ENCODE results near the gene ACOT12.
"Not testable (repeated sequence)": the region's sequence is repeated elsewhere in the genome, so short reads cannot be mapped to it uniquely, and the experiment has no call there.

ACOT12 gene

DNA sequence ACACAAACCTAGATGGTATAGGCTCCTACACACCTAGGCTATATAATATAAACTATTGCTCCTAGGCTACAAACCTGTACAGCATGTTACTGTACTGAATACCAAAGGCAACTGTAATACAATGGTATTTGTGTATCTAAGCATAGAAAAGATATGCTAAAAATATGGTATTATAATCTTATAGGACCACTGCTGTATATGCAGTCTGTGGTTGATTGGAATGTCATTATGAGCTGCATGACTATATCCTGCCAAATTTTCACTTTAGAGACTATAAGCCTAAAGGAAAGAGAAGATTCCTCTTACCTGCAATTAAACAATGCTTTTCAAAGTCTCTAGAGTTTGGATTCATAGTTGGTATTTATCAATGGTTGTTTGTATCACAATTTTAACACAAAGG lies 24.7 kb upstream of the ACOT12 start:
- no peak for DNase-seq (ENCODE audit: extremely low spot score)
- ChIA-PET POLR2A (no interaction called here), CTCF (no interaction called here)
- TF ChIP-seq, protein P1, sequence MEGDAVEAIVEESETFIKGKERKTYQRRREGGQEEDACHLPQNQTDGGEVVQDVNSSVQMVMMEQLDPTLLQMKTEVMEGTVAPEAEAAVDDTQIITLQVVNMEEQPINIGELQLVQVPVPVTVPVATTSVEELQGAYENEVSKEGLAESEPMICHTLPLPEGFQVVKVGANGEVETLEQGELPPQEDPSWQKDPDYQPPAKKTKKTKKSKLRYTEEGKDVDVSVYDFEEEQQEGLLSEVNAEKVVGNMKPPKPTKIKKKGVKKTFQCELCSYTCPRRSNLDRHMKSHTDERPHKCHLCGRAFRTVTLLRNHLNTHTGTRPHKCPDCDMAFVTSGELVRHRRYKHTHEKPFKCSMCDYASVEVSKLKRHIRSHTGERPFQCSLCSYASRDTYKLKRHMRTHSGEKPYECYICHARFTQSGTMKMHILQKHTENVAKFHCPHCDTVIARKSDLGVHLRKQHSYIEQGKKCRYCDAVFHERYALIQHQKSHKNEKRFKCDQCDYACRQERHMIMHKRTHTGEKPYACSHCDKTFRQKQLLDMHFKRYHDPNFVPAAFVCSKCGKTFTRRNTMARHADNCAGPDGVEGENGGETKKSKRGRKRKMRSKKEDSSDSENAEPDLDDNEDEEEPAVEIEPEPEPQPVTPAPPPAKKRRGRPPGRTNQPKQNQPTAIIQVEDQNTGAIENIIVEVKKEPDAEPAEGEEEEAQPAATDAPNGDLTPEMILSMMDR (IDR thresholded peaks at IDR 0.05; ENCODE audit: control extremely low read depth, extremely low read depth, low read depth, missing control alignments): no peak

DNA sequence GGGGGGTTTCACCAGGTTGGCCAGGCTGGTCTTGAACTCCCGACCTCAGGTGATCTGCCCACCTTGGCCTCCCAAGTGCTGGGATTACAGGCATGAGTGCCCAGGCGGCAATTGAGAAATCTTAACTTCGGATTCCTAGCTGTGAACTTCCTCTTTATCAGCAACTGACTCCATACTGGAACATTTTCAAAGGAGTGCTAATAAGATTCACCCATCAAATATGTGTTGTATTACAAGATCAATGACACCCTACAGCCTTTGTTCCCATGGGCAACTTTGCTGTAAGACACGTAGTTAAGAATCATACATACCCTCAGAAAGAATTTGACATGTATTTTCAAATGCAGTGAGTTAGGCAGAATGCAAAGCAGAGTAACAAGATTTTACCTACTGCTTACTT lies 23.1 kb upstream of the ACOT12 start:
- CTCF ChIA-PET: no interaction called here
- TF ChIP-seq, protein P1 (IDR thresholded peaks at IDR 0.05; ENCODE audit: control extremely low read depth, extremely low read depth, low read depth, missing control alignments): no peak
- no peak for DNase-seq (ENCODE audit: extremely low spot score)
- POLR2A ChIA-PET: no interaction called here

DNA sequence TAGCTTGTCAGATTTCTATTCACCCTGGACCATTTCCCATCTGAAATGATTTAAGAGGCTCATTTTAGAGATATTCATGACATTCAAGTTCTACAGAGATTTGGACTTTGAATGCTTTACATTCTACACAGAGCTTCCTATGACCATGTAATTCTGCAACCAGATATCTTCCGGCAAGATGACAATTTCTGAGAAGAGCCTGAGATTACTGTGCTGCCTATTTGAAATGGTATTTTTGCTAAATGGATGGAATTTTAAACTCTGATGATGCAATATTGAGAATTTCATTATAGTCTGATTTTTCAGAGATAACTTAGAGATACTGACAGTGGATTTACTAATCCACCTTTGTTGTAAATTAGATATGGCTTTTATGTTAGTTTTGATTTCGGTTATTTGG lies 16.0 kb upstream of the ACOT12 start:
- DNase-seq (ENCODE audit: extremely low spot score): no peak
- ChIA-PET POLR2A (no interaction called here), CTCF (interaction anchor here (2.8 kb wide), 1 partner anchor 16 kb away, joined by 12 read pairs; no protein-coding TSS in a partner anchor)
- TF ChIP-seq, protein P1 (IDR thresholded peaks at IDR 0.05; ENCODE audit: control extremely low read depth, extremely low read depth, low read depth, missing control alignments): no peak

DNA sequence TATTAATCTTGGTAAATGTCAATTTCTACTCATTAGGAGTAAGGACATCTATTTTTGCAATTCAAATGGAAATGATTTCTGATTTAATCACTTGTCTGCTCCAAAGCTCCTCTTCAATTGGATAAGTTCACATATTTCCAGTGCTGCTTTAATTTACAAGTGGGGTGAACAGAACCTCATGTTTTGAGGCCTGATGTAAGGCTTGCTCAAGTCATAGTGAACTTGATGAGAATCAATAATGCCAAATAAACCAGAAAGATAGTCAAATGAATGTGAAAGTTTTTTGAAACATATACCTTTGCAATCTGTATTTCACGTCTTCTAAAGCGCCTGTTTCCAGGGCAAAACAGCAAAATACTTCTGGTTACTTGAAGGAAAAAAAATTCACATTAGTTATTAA lies 15.4 kb upstream of the ACOT12 start:
- TF ChIP-seq, protein P1 (IDR thresholded peaks at IDR 0.05; ENCODE audit: control extremely low read depth, extremely low read depth, low read depth, missing control alignments): no peak
- CTCF ChIA-PET: interaction anchor here (1.3 to 2.8 kb wide), 3 partner anchors 10 to 16 kb away, joined by 3 to 12 read pairs (median 4); no protein-coding TSS in a partner anchor
- DNase-seq (ENCODE audit: extremely low spot score): no peak
- POLR2A ChIA-PET: no interaction called here

DNA sequence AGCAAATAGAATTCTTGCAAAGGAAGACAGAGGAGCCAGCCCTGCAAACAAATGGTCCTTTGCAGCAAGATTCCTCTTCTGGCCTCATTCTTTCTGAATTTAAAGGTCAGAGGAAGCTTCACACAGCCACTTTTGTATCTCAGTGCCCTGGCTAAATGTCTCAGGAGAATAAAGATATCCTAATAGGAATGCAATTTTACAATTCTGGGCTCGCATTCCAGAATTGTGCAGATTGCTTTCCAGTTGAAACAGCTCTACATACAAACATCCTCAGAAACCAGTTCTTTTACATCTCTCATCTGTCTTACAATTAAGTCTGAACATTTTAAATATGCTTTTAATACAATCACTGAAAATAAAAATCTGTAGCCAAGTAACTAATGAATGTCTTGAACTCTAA lies 14.6 kb upstream of the ACOT12 start:
- DNase-seq (ENCODE audit: extremely low spot score): no peak
- ChIA-PET POLR2A (no interaction called here), CTCF (interaction anchor here (1.3 to 1.6 kb wide), 2 partner anchors 9 to 16 kb away, joined by 3 to 4 read pairs; no protein-coding TSS in a partner anchor)
- TF ChIP-seq, protein P1 (IDR thresholded peaks at IDR 0.05; ENCODE audit: control extremely low read depth, extremely low read depth, low read depth, missing control alignments): no peak

DNA sequence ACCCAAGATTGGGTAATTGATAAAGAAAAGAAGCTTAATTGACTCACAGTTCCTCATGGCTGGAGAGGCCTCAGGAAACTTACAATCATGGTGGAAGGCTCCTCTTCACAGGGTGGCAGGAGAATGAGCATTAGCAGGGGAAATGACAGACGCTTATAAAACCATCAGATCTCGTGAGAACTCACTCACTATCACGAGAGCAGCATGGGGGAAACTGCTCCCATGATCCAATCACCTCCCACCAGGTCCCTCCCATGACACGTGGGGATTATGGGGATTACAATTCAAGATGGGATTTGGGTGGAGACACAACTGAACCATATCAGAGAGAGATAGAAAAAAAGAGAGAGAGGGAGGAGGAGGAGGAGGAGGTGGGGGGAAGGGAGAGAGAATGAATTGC lies 13.9 kb upstream of the ACOT12 start:
- POLR2A ChIA-PET: not testable (repeated sequence)

DNA sequence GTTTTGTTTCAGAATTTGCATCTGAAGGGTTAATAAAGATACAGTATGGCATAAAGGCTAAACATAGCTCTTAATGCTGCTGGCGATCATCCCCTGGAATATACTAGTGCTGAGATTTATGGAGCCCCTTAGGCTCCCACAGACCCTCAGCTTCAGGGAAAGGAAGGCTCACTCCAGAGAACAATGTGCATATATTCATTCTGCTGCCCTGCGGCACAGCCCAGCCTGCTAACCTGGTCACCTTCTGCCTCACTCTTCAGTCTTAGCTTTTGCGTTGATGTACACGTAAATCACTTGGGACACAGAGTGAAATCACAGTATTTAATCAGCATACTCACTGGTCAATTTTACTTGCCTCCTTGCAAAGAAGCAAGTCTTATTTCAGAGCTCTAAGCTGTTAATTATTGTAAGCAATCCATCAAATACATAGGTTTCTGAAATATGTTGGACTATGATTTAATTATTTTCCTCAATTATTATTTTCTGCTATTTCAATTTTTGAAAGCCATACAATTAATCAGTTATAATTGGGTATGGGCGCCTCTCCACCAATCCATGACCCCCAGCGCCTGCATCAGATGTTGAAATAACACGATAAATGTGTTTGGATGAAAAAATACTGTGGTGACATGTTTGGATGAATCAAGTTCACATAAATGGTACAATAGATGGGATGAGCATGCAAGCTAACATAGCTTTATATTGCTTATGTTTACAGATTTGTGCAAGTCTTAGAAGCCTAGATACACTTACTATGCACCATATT lies 11.4 kb upstream of the ACOT12 start:
- TF ChIP-seq, protein P1 (IDR thresholded peaks at IDR 0.05; ENCODE audit: control extremely low read depth, extremely low read depth, low read depth, missing control alignments): no peak
- POLR2A ChIA-PET: no interaction called here
- CTCF ChIA-PET: interaction anchor here (1.3 kb wide), 1 partner anchor 821 kb away, joined by 3 read pairs; no protein-coding TSS in a partner anchor
- DNase-seq (ENCODE audit: extremely low spot score): no peak

More for the DNA sequence above, 13.9 kb upstream of the ACOT12 start:
- DNase-seq (ENCODE audit: extremely low spot score): not testable (repeated sequence)
- CTCF ChIA-PET: interaction anchor here (1.6 kb wide), 1 partner anchor 17 kb away, joined by 4 read pairs; no protein-coding TSS in a partner anchor

All from GM10248 (cell line).